ENCODE data around the gene CBR4. TPM values are rescaled to one million over a fixed set of nuclear protein-coding genes. Genes with fewer than 3 reads are reported as not detected.
A peak's percentile ranks its signal among the peaks of the same experiment; 100 is the strongest.
"Not testable (repeated sequence)": the region's sequence is repeated elsewhere in the genome, so short reads cannot be mapped to it uniquely, and the experiment has no call there.

CBR4 gene
- total RNA-seq, 2 donors from 2014 or later = 9.9 to 18.9 TPM

DNA sequence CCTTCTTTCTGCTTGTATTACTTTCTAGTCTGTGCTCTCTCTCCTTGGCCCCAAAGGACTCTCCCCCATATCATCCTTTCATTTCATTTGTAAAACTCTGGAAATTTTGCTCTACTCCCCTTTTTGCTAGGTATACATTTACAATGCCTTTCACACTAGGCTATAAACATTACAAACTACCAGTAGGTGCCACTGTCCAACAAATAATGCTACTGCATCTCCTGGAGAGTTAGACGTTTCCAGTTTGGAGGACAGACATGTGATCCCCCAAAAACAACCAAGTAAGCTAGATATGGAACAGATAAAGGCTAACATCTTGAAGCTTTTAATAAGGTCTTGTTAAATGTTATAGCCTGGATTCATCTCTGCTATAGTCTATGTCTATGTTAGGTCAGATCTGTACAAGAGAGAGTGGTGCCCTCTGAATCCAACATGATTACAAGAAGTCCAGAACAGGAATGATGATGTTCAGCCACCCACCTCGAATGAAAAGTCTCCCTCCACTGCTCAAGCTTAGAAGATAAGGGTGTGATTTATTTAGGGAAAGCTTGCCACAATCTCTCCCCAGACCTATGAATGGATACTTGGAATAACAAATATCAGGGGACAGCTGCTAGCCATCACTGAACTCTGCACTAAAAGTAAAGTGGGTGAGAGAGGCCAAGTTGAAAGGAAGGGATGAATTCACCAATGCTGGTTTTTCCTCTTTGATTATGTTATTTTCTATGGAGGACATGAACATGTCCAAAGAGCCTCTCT lies 14.3 kb downstream of the CBR4 start:
- peak in 1 of 2 donors; percentile 38 for TF ChIP-seq CTCF (IDR thresholded peaks at IDR 0.05)
- no peaks in the 10 kb centered on the region for H3K36me3 ChIP-seq
- H3K4me1 ChIP-seq = peaks cover 0 to 5% of the 10 kb centered on the region in 2 donors
- H3K4me3 ChIP-seq = no peak overlapping the region
- H3K9me3 ChIP-seq = no peaks in the 10 kb centered on the region
- H3K27ac ChIP-seq = no peak overlapping the region
- no peaks in the 10 kb centered on the region for H3K27me3 ChIP-seq
- no peak for DNase-seq (ENCODE audit: low spot score)

- no peaks in the 10 kb centered on the region for H3K36me3 ChIP-seq
- no peak for DNase-seq (ENCODE audit: low spot score)
Measured at GRCh38 chr4:168994958-168995357, 15.1 kb downstream of the CBR4 start.

GRCh38 chr4:168993714-168994510 lies 16.1 kb downstream of the CBR4 start:
- no peaks in the 10 kb centered on the region for H3K27me3 ChIP-seq
- H3K36me3 ChIP-seq = no peaks in the 10 kb centered on the region
- peaks cover 0 to 5% of the 10 kb centered on the region in 2 donors for H3K4me1 ChIP-seq
- no peak overlapping the region for H3K4me3 ChIP-seq
- no peak for TF ChIP-seq CTCF (IDR thresholded peaks at IDR 0.05)
- no peak overlapping the region for H3K27ac ChIP-seq
- no peaks in the 10 kb centered on the region for H3K9me3 ChIP-seq
- DNase-seq (ENCODE audit: low spot score) = no peak

More at GRCh38 chr4:168994958-168995357, 15.1 kb downstream of the CBR4 start:
- Histone ChIP-seq H3K4me1 (peaks cover 0 to 5% of the 10 kb centered on the region in 2 donors), H3K4me3 (no peak overlapping the region), H3K27ac (no peak overlapping the region), H3K27me3 (no peaks in the 10 kb centered on the region), H3K9me3 (no peaks in the 10 kb centered on the region)
- no peak for TF ChIP-seq CTCF (IDR thresholded peaks at IDR 0.05)

- H3K27ac ChIP-seq; H3K36me3 ChIP-seq; H3K9me3 ChIP-seq; H3K4me3 ChIP-seq; DNase-seq (ENCODE audit: low spot score); H3K4me1 ChIP-seq; H3K27me3 ChIP-seq: not testable (repeated sequence)
Measured at GRCh38 chr4:168992952-168993482, 17.0 kb downstream of the CBR4 start.

DNA sequence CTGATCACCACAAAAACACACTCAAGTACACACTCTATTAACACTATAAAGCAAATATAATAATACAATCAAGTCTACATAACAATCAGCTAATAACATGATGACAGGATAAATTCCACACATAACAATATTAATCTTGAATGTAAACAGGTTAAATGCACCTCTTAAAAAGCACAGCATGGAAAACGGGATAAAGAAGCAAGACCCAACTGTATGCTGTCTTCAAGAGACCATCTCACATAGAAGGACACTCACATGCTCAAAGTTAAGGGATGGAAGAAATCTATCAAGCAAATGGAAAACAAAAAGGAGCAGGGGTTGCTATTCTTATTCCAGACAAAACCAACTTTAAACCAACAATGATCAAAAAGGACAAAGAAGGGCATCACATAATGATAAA lies 28.1 kb downstream of the CBR4 start:
- Histone ChIP-seq H3K27ac (no peak overlapping the region), H3K36me3 (peaks cover 4% of the 10 kb centered on the region), H3K27me3 (no peaks in the 10 kb centered on the region), H3K4me3 (no peak overlapping the region), H3K9me3 (peaks cover 0 to 24% of the 10 kb centered on the region in 2 donors), H3K4me1 (no peaks in the 10 kb centered on the region)
- no peak for DNase-seq (ENCODE audit: low spot score)
- no peak for TF ChIP-seq CTCF (IDR thresholded peaks at IDR 0.05)

GRCh38 chr4:168981460-168981859 lies 28.6 kb downstream of the CBR4 start:
- Histone ChIP-seq H3K4me3 (no peak overlapping the region), H3K36me3 (peaks cover 7% of the 10 kb centered on the region), H3K27ac (no peak overlapping the region), H3K27me3 (no peaks in the 10 kb centered on the region), H3K9me3 (peaks cover 0 to 24% of the 10 kb centered on the region in 2 donors), H3K4me1 (no peaks in the 10 kb centered on the region)
- no peak for DNase-seq (ENCODE audit: low spot score)
- TF ChIP-seq CTCF (IDR thresholded peaks at IDR 0.05) = no peak
